ENCODE data around the gene SLC26A1.

The SLC26A1 gene

DNA sequence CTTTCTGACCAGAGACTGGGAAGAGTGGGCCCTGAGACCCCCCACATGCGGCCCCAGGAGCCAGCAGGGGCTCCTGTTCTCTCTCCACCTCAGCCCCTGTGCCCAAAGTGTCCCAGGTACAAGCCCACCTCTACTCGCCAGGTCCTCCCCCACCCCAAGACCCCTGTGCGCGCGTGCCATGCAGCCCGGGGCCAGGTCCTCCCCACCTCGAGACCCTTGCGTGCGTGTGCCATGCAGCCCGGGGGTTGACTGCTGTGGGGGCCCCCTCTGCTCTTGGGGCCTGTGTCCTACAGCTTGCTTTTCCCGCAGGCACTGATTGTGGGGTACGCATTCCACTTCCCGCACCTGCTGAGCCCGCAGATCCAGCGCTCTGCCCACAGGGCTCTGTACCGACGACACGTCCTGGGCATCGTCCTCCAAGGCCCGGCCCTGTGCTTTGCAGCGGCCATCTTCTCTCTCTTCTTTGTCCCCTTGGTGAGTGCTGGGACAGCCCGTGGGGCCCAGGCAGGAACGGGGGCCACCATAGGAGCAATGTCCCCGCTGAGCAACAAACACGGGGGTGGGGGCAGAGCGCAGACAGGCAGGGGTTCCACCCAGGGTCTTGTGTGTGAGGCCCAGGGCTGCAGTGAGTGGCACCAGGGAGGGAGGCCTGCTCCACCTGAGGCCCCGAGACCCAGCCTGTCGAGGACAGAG, 40.2 kb downstream of the SLC26A1 start:
- TF ChIP-seq CREB1 (IDR thresholded peaks at IDR 0.05; ENCODE audit: low read depth) (no peak), ZBTB7A (IDR thresholded peaks at IDR 0.05; ENCODE audit: low read depth) (no peak), TAF1 (IDR thresholded peaks at IDR 0.05; ENCODE audit: low read depth) (no peak), NFIC (IDR thresholded peaks at IDR 0.05) (no peak), YY1 (IDR thresholded peaks at IDR 0.05; ENCODE audit: low read depth) (no peak), EGR1 (IDR thresholded peaks at IDR 0.05) (no peak), RAD21 (IDR thresholded peaks at IDR 0.05; ENCODE audit: low read depth) (no peak), CEBPB (IDR thresholded peaks at IDR 0.05) (no peak), EP300 (IDR thresholded peaks at IDR 0.05; ENCODE audit: borderline replicate concordance) (no peak)
- TF ChIP-seq, protein P1, sequence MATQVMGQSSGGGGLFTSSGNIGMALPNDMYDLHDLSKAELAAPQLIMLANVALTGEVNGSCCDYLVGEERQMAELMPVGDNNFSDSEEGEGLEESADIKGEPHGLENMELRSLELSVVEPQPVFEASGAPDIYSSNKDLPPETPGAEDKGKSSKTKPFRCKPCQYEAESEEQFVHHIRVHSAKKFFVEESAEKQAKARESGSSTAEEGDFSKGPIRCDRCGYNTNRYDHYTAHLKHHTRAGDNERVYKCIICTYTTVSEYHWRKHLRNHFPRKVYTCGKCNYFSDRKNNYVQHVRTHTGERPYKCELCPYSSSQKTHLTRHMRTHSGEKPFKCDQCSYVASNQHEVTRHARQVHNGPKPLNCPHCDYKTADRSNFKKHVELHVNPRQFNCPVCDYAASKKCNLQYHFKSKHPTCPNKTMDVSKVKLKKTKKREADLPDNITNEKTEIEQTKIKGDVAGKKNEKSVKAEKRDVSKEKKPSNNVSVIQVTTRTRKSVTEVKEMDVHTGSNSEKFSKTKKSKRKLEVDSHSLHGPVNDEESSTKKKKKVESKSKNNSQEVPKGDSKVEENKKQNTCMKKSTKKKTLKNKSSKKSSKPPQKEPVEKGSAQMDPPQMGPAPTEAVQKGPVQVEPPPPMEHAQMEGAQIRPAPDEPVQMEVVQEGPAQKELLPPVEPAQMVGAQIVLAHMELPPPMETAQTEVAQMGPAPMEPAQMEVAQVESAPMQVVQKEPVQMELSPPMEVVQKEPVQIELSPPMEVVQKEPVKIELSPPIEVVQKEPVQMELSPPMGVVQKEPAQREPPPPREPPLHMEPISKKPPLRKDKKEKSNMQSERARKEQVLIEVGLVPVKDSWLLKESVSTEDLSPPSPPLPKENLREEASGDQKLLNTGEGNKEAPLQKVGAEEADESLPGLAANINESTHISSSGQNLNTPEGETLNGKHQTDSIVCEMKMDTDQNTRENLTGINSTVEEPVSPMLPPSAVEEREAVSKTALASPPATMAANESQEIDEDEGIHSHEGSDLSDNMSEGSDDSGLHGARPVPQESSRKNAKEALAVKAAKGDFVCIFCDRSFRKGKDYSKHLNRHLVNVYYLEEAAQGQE (IDR thresholded peaks at IDR 0.05; ENCODE audit: low read depth), result no peak
- TF ChIP-seq, protein P2, sequence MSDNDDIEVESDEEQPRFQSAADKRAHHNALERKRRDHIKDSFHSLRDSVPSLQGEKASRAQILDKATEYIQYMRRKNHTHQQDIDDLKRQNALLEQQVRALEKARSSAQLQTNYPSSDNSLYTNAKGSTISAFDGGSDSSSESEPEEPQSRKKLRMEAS (IDR thresholded peaks at IDR 0.05), result no peak
- TF ChIP-seq, protein P3, sequence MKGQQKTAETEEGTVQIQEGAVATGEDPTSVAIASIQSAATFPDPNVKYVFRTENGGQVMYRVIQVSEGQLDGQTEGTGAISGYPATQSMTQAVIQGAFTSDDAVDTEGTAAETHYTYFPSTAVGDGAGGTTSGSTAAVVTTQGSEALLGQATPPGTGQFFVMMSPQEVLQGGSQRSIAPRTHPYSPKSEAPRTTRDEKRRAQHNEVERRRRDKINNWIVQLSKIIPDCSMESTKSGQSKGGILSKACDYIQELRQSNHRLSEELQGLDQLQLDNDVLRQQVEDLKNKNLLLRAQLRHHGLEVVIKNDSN (IDR thresholded peaks at IDR 0.05), result no peak

DNA sequence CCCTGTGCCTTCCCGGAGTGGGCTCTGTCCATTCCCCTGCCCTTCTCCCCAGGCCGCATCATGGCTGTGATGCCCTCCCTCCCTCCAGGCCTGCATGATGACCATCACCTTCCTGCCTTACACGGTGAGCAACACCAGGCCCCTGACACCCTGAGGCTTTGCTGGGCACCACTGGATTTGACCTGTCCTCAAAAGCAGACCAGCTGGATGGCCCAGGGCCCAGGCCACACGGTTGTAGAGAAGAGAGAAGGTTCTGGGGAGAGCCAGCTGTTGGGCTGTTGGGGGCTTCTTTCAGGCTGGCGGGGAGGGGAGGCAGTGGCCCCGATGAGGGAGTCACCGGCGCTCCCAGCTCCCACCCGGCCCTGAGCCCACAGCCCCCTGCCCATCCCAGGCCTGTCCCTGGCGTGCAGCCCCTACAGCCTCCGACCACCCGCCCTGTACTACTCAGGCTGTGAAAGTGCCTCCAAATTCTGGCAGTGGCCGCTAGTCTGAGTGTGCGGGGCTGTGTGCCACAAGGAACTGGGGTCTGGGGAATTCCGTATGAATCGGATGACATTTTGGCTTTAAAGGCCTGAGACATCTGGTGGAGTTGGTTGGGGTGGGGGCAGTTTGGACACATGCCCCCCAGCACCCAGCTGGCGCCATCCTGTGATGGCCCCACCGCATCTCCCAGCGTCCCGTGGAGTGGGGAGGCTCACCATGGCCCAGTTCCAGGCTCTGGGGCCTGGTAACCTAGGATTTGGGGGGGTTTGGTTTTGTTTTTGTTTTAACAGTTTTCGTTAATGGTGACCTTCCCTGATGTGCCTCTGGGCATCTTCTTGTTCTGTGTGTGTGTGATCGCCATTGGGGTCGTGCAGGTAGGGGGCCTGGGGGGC, 41.4 kb downstream of the SLC26A1 start:
- TF ChIP-seq, protein P2 (IDR thresholded peaks at IDR 0.05), result no peak
- TF ChIP-seq NFIC (IDR thresholded peaks at IDR 0.05), result no peak
- no peak for TF ChIP-seq ZBTB7A (IDR thresholded peaks at IDR 0.05; ENCODE audit: low read depth)
- TF ChIP-seq TCF12 (IDR thresholded peaks at IDR 0.05; ENCODE audit: low read depth), result no peak
- TF ChIP-seq CEBPB (IDR thresholded peaks at IDR 0.05), result no peak
- TF ChIP-seq TAF1 (IDR thresholded peaks at IDR 0.05; ENCODE audit: low read depth), result no peak
- TF ChIP-seq EGR1 (IDR thresholded peaks at IDR 0.05), result no peak
- TF ChIP-seq YY1 (IDR thresholded peaks at IDR 0.05; ENCODE audit: low read depth), result no peak
- no peak for TF ChIP-seq TEAD4 (IDR thresholded peaks at IDR 0.05)
- TF ChIP-seq RAD21 (IDR thresholded peaks at IDR 0.05; ENCODE audit: low read depth), result no peak
- no peak for TF ChIP-seq CREB1 (IDR thresholded peaks at IDR 0.05; ENCODE audit: low read depth)
- TF ChIP-seq, protein P1 (IDR thresholded peaks at IDR 0.05; ENCODE audit: low read depth), result no peak
- TF ChIP-seq, protein P3 (IDR thresholded peaks at IDR 0.05), result no peak
- no peak for TF ChIP-seq EP300 (IDR thresholded peaks at IDR 0.05; ENCODE audit: borderline replicate concordance)
- TF ChIP-seq FOXM1 (IDR thresholded peaks at IDR 0.05; ENCODE audit: borderline replicate concordance, low read depth), result no peak

DNA sequence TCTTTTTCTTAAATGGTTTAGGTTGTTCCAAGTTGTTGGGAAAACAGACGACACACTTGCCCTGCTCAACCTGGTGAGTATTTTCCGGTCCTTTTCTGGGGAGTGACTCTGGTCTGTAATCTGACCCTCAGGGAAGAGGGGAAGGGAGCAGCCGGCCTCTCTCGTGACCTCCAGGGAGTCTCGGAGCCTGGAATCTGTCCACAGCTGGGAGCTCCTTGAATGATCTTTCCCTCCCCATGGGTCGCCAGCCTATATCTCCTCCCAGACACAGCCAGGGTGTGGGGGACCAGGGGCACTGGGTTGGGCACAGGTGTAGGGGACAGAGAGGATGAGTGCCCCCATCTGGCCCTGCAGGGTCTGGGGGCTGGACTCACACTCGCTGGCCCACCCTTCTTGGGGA, 42.0 kb downstream of the SLC26A1 start:
- TF ChIP-seq CREB1 (IDR thresholded peaks at IDR 0.05; ENCODE audit: low read depth) (no peak), YY1 (IDR thresholded peaks at IDR 0.05; ENCODE audit: low read depth) (no peak), EP300 (IDR thresholded peaks at IDR 0.05; ENCODE audit: borderline replicate concordance) (no peak), FOXM1 (IDR thresholded peaks at IDR 0.05; ENCODE audit: borderline replicate concordance, low read depth) (no peak), NFIC (IDR thresholded peaks at IDR 0.05) (no peak), TCF12 (IDR thresholded peaks at IDR 0.05; ENCODE audit: low read depth) (no peak), TAF1 (IDR thresholded peaks at IDR 0.05; ENCODE audit: low read depth) (no peak), TEAD4 (IDR thresholded peaks at IDR 0.05) (no peak), RAD21 (IDR thresholded peaks at IDR 0.05; ENCODE audit: low read depth) (no peak)
- TF ChIP-seq, protein P3 (IDR thresholded peaks at IDR 0.05), result no peak
- TF ChIP-seq, protein P2 (IDR thresholded peaks at IDR 0.05), result no peak
- TF ChIP-seq, protein P1 (IDR thresholded peaks at IDR 0.05; ENCODE audit: low read depth), result no peak

Measured in Ishikawa (cell line).